B cell (primary cell): Measurements from ENCODE around the gene ZNF532. TPM values are rescaled to one million over a fixed set of nuclear protein-coding genes. Genes with fewer than 3 reads are reported as not detected.

Experiments used
- ATAC-seq: fragments of 200-7000 bp; cut with Tn5 transposase; one replicate; pipeline ENCODE4 v1.10.0; 2021; ENCODE audit warnings: low read depth, mild to moderate bottlenecking, moderate number of reproducible peaks, moderate library complexity
- CTCF ChIA-PET: fragments of 350-600 bp; sonication (Branson Sonifier 250); formaldehyde crosslinking; loops from one replicate; lab custom pipeline; 2021; ENCODE audit warnings: antibody characterized with exemption, inconsistent platforms; lab: Charles Lee
- POLR2A ChIA-PET: fragments of 350-600 bp; sonication (Branson Sonifier 250); formaldehyde crosslinking; loops from one replicate; lab custom pipeline; 2021; ENCODE audit warnings: antibody characterized with exemption; lab: Charles Lee
- DNase-seq: peaks from one replicate; pipeline ENCODE4 v3.0.0; 2013
- H2AFZ ChIP-seq: 2 replicates; pipeline ENCODE4 v1.6.1; 2012; ENCODE audit warnings: mild to moderate bottlenecking, low read depth, low read length; ENCODE audit not compliant: insufficient read depth, poor library complexity, severe bottlenecking
- H3K27ac ChIP-seq, 2 donors: 1 replicate in 1 of 2; 2 replicates in 1 of 2; pipeline ENCODE4 v1.5.1; 2012 to 2013; ENCODE audit warnings: low read length in 2 of 2, mild to moderate bottlenecking in 2 of 2, moderate library complexity in 1 of 2
- H3K27me3 ChIP-seq, 4 experiments: fragments of 200-600 bp in 1 of 4; sonication (generic) in 1 of 4; replicated peaks in 1 of 4; 1 replicate in 2 of 4; 2 replicates in 2 of 4; pipeline versions ENCODE4 v1.6.1 to v1.7.0; 2013 to 2016; ENCODE audit warnings: low read length in 3 of 4, mild to moderate bottlenecking in 2 of 4, mixed read lengths in 1 of 4, moderate library complexity in 1 of 4; ENCODE audit not compliant: insufficient read depth in 4 of 4, control insufficient read depth in 3 of 4; ENCODE audit errors: control extremely low read depth in 1 of 4
- H3K36me3 ChIP-seq, 2 experiments: replicated peaks in 1 of 2; 1 replicate in 1 of 2; 2 replicates in 1 of 2; pipeline versions ENCODE4 v1.6.1 to v1.7.1; 2013; ENCODE audit warnings: low read length in 1 of 2; ENCODE audit not compliant: insufficient read depth in 2 of 2, control insufficient read depth in 1 of 2; ENCODE audit errors: control extremely low read depth in 1 of 2, extremely low read depth in 1 of 2
- H3K4me1 ChIP-seq, 2 donors: fragments of 200-600 bp in 1 of 2; sonication (generic) in 1 of 2; 1 replicate in 1 of 2; 2 replicates in 1 of 2; pipeline versions ENCODE4 v1.5.1 to v1.6.1; 2013 to 2017; ENCODE audit warnings: low read length in 2 of 2; ENCODE audit not compliant: control insufficient read depth in 2 of 2, insufficient read depth in 2 of 2
- H3K4me2 ChIP-seq: replicated peaks from 2 replicates; pipeline ENCODE3; 2012; ENCODE audit warnings: mild to moderate bottlenecking, low read depth, low read length; ENCODE audit not compliant: poor library complexity, severe bottlenecking
- H3K4me3 ChIP-seq, 5 experiments: fragments of 200-600 bp in 1 of 5; sonication (generic) in 1 of 5; 1 replicate in 3 of 5; 2 replicates in 2 of 5; pipeline versions ENCODE4 v1.5.1 to v1.7.0; 2011 to 2016; ENCODE audit warnings: low read length in 4 of 5, mild to moderate bottlenecking in 4 of 5, low read depth in 2 of 5, control low read depth in 1 of 5, moderate library complexity in 1 of 5; ENCODE audit not compliant: insufficient read depth in 1 of 5; ENCODE audit errors: control extremely low read depth in 1 of 5, extremely low read depth in 1 of 5
- H3K79me2 ChIP-seq: fragments of 200-600 bp; sonication (generic); one replicate; pipeline ENCODE4 v1.6.0; 2016; ENCODE audit warnings: low read length; ENCODE audit not compliant: control insufficient read depth, insufficient read depth
- H3K9ac ChIP-seq: fragments of 200-600 bp; sonication (generic); 2 replicates; pipeline ENCODE4 v1.6.1; 2017; ENCODE audit warnings: mild to moderate bottlenecking, low read length, moderate library complexity
- H3K9me3 ChIP-seq, 3 donors: one replicate each; pipeline versions ENCODE4 v1.6.1 to v1.7.1; 2013; ENCODE audit warnings: low read length in 2 of 3; ENCODE audit not compliant: control insufficient read depth in 2 of 3, insufficient read depth in 1 of 3; ENCODE audit errors: control extremely low read depth in 1 of 3
- H4K20me1 ChIP-seq: 2 replicates; pipeline ENCODE4 v1.6.0; 2012; ENCODE audit warnings: mild to moderate bottlenecking, low read length; ENCODE audit not compliant: insufficient read depth, control insufficient read depth, poor library complexity, severe bottlenecking
- H3K27ac Mint-ChIP-seq: one replicate; pipeline ENCODE4 v1.8.0; 2021; ENCODE audit warnings: mixed read lengths
- H3K27me3 Mint-ChIP-seq: one replicate; pipeline ENCODE4 v1.8.0; 2021; ENCODE audit warnings: mixed read lengths
- H3K4me1 Mint-ChIP-seq: one replicate; pipeline ENCODE4 v1.8.0; 2021; ENCODE audit warnings: mixed read lengths
- H3K4me3 Mint-ChIP-seq: one replicate; pipeline ENCODE4 v1.8.0; 2021; ENCODE audit warnings: mixed read lengths
- H3K9me3 Mint-ChIP-seq: one replicate; pipeline ENCODE4 v1.8.0; 2022; ENCODE audit warnings: mixed read lengths; ENCODE audit not compliant: insufficient read depth
- EZH2 ChIP-seq: IDR thresholded peaks from 2 replicates; pipeline ENCODE4 v1.6.1; 2012; ENCODE audit warnings: borderline replicate concordance, low read depth, mild to moderate bottlenecking, moderate library complexity, low read length; ENCODE audit not compliant: insufficient read depth, poor library complexity, severe bottlenecking
- WGBS: methylation state at CpG from one replicate; pipeline ENCODE4 v1.1.5; 2013; ENCODE audit warnings: missing lambda C conversion rate; ENCODE audit not compliant: insufficient coverage; 5-methylcytosine and 5-hydroxymethylcytosine counted together
- intact Hi-C: fragments of 100-400 bp; cut with micrococcal nuclease; formaldehyde crosslinking; loops from one replicate; pipeline ENCODE4 v1.10.0; 2022
- polyA plus RNA-seq: library from polyadenylated mRNA; depleted of rRNA; stranded (reverse); fragments of >200 nt; gene quantifications from 2 replicates; pipeline ENCODE4 v1.2.3, GENCODE V29; 2012
- total RNA-seq, 2 donors: library from RNA; stranded (reverse); fragments of 120-200 nt in 1 of 2; gene quantifications; 1 replicate in 1 of 2; 2 replicates in 1 of 2; pipeline versions ENCODE4 v1.2.3 to v1.2.4, GENCODE V29; 2013 to 2022
- TF ChIP-seq, protein P1 (sequence below): fragments of 200-600 bp; IDR thresholded peaks from one replicate; pipeline ENCODE4 v1.8.0; 2022; ENCODE audit warnings: antibody characterized with exemption, mild to moderate bottlenecking

ZNF532 gene
- total and polyA plus RNA-seq, 2 donors (not counting 1 experiment from before 2014, with no cell fraction given) = 58.2 to 104 TPM

DNA sequence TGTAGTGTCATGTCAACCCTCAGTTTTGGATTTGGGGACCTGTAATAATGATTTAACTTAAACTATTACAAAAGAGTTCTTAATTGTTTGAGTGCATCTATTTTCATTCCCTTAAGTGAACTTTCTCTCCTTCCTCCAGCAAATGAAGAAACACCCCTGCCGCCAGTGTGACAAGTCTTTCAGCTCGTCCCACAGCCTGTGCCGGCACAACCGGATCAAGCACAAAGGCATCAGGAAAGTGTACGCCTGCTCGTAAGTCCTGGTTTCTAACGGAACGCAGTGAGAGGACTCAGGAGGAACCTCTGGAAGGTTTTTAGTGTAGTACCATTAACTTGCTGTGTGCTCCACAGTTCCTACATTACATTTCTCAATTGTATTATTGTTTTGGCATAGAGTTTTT is 114.2 kb downstream of the ZNF532 start:
- no peaks in the 10 kb centered on the region for H4K20me1 ChIP-seq
- Mint-ChIP-seq H3K4me1 (peaks cover 33% of the 10 kb centered on the region), H3K27me3 (no peaks in the 10 kb centered on the region), H3K4me3 (no peak overlapping the region), H3K9me3 (no peaks in the 10 kb centered on the region), H3K27ac (no peak overlapping the region)
- no peaks in the 10 kb centered on the region for H3K9me3 ChIP-seq
- H3K4me3 ChIP-seq = no peak overlapping the region
- ChIA-PET POLR2A (interaction anchor here (0.6 kb wide), 1 partner anchor 85 kb away, joined by 4 read pairs; no protein-coding TSS in a partner anchor), CTCF (interaction anchor here (0.9 kb wide), 1 partner anchor 16 kb away, joined by 3 read pairs; no protein-coding TSS in a partner anchor)
- H2AFZ ChIP-seq = no peak overlapping the region
- ATAC-seq (no peak), DNase-seq (no peak)
- WGBS = 95% methylated on average over 4 of the region's 8 CpGs
- H3K36me3 ChIP-seq = peaks cover 6 to 52% of the 10 kb centered on the region in 2 experiments
- H3K79me2 ChIP-seq = peaks cover 53% of the 10 kb centered on the region
- H3K27me3 ChIP-seq = no peaks in the 10 kb centered on the region
- H3K4me2 ChIP-seq = no peak overlapping the region
- H3K9ac ChIP-seq = no peak overlapping the region
- no peak overlapping the region for H3K27ac ChIP-seq
- intact Hi-C loops = no loop called here
- TF ChIP-seq, protein P1, sequence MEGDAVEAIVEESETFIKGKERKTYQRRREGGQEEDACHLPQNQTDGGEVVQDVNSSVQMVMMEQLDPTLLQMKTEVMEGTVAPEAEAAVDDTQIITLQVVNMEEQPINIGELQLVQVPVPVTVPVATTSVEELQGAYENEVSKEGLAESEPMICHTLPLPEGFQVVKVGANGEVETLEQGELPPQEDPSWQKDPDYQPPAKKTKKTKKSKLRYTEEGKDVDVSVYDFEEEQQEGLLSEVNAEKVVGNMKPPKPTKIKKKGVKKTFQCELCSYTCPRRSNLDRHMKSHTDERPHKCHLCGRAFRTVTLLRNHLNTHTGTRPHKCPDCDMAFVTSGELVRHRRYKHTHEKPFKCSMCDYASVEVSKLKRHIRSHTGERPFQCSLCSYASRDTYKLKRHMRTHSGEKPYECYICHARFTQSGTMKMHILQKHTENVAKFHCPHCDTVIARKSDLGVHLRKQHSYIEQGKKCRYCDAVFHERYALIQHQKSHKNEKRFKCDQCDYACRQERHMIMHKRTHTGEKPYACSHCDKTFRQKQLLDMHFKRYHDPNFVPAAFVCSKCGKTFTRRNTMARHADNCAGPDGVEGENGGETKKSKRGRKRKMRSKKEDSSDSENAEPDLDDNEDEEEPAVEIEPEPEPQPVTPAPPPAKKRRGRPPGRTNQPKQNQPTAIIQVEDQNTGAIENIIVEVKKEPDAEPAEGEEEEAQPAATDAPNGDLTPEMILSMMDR = no peak
- no peak for TF ChIP-seq EZH2
- peaks cover 16 to 23% of the 10 kb centered on the region in 2 donors for H3K4me1 ChIP-seq

DNA sequence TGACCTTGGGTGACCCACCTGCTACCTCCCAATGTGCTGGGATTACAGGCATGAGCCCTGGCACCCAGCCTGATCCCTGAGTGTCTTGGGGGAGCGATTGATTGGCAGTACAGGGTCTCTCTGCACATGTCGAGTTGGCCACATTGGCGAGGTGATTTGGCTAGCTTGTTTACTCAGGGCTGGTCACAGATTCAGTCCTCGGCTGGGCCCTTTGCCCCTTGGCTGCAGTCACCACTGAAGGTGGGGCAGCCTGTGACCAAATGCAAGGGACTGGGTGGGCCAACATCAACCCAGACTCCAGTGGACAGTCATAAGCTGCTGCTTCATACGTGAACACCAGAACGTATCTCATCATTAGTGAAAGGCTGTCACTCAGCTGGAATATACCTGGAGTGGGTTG is 114.9 kb downstream of the ZNF532 start:
- Histone ChIP-seq H3K27me3 (no peaks in the 10 kb centered on the region), H3K4me3 (no peak overlapping the region), H3K79me2 (peaks cover 46% of the 10 kb centered on the region), H3K27ac (no peak overlapping the region), H3K4me2 (no peak overlapping the region), H3K9me3 (no peaks in the 10 kb centered on the region), H3K36me3 (peaks cover 6 to 55% of the 10 kb centered on the region in 2 experiments), H3K9ac (no peak overlapping the region), H3K4me1 (peaks cover 14 to 19% of the 10 kb centered on the region in 2 donors), H4K20me1 (no peaks in the 10 kb centered on the region), H2AFZ (no peak overlapping the region)
- DNase-seq (no peak), ATAC-seq (no peak)
- intact Hi-C loops = no loop called here
- Mint-ChIP-seq H3K4me1 (peaks cover 27% of the 10 kb centered on the region), H3K27me3 (no peaks in the 10 kb centered on the region), H3K4me3 (no peak overlapping the region), H3K9me3 (no peaks in the 10 kb centered on the region), H3K27ac (peak overlapping the region; percentile 53)
- ChIA-PET CTCF (interaction anchor here (0.9 kb wide), 1 partner anchor 16 kb away, joined by 3 read pairs; no protein-coding TSS in a partner anchor), POLR2A (interaction anchor here (0.5 to 0.6 kb wide), 2 partner anchors 10 to 86 kb away, joined by 4 to 6 read pairs; no protein-coding TSS in a partner anchor)
- WGBS = 97% methylated on average over 6 of the region's 6 CpGs
- TF ChIP-seq, protein P1 = no peak
- TF ChIP-seq EZH2 = no peak
